Neuronal stem cell (in vitro differentiated cells): Measurements from ENCODE around the gene STK32B.
"Not testable (repeated sequence)": the region's sequence is repeated elsewhere in the genome, so short reads cannot be mapped to it uniquely, and the experiment has no call there.

Experiments used
- DNase-seq: peaks from one replicate; pipeline ENCODE4 v3.0.0-alpha.2; 2013; ENCODE audit warnings: low spot score
- H2AFZ ChIP-seq: one replicate; pipeline ENCODE4 v1.6.1; 2013; ENCODE audit warnings: mild to moderate bottlenecking, low read length, inconsistent platforms
- H2AK5ac ChIP-seq: 2 replicates; pipeline ENCODE4 v1.6.1; 2013; ENCODE audit warnings: low read depth, mild to moderate bottlenecking, inconsistent platforms, low read length, moderate library complexity, mixed read lengths
- H2BK120ac ChIP-seq: 2 replicates; pipeline ENCODE4 v1.6.1; 2013; ENCODE audit warnings: low read depth, mild to moderate bottlenecking, inconsistent platforms, low read length, moderate library complexity, mixed read lengths
- H2BK12ac ChIP-seq: one replicate; pipeline ENCODE4 v1.6.1; 2013; ENCODE audit warnings: low read length, inconsistent platforms
- H2BK15ac ChIP-seq: 2 replicates; pipeline ENCODE4 v1.6.1; 2013; ENCODE audit warnings: mild to moderate bottlenecking, low read length, inconsistent platforms, mixed read lengths
- H2BK5ac ChIP-seq: one replicate; pipeline ENCODE4 v1.6.1; 2013; ENCODE audit warnings: inconsistent platforms, mild to moderate bottlenecking, low read length, moderate library complexity
- H3K14ac ChIP-seq: one replicate; pipeline ENCODE4 v1.6.1; 2013; ENCODE audit warnings: low read length, inconsistent platforms
- H3K18ac ChIP-seq: 2 replicates; pipeline ENCODE4 v1.6.1; 2013; ENCODE audit warnings: low read length, inconsistent platforms
- H3K23ac ChIP-seq: 2 replicates; pipeline ENCODE4 v1.6.1; 2013; ENCODE audit warnings: low read depth, mild to moderate bottlenecking, mixed read lengths, low read length, inconsistent platforms; ENCODE audit not compliant: poor library complexity
- H3K27ac ChIP-seq: replicated peaks from 3 replicates; pipeline ENCODE4 v1.5.1; 2013; ENCODE audit warnings: low read length, inconsistent platforms
- H3K27me3 ChIP-seq, 3 experiments: 2 replicates each; pipeline ENCODE4 v1.6.1; 2013; ENCODE audit warnings: low read length in 3 of 3, mild to moderate bottlenecking in 2 of 3, inconsistent platforms in 1 of 3, low read depth in 1 of 3, mixed read lengths in 1 of 3, moderate library complexity in 1 of 3; ENCODE audit not compliant: control insufficient read depth in 3 of 3, insufficient read depth in 3 of 3
- H3K36me3 ChIP-seq, 2 donors: replicated peaks in 1 of 2; 2 replicates each; pipeline ENCODE4 v1.6.1; 2013; ENCODE audit warnings: low read length in 2 of 2; ENCODE audit not compliant: control insufficient read depth in 2 of 2, insufficient read depth in 2 of 2
- H3K4ac ChIP-seq: 2 replicates; pipeline ENCODE4 v1.6.1; 2013; ENCODE audit warnings: inconsistent platforms, mild to moderate bottlenecking, low read length, moderate library complexity
- H3K4me1 ChIP-seq, 2 donors: 1 replicate in 1 of 2; 2 replicates in 1 of 2; pipeline ENCODE4 v1.6.1; 2013; ENCODE audit warnings: low read length in 2 of 2, low read depth in 1 of 2; ENCODE audit not compliant: control insufficient read depth in 2 of 2, insufficient read depth in 1 of 2
- H3K4me2 ChIP-seq: one replicate; pipeline ENCODE4 v1.6.1; 2013; ENCODE audit warnings: mild to moderate bottlenecking, low read length, inconsistent platforms; ENCODE audit not compliant: insufficient read depth, poor library complexity, severe bottlenecking
- H3K4me3 ChIP-seq, 2 donors: 2 replicates each; pipeline ENCODE4 v1.5.1; 2013; ENCODE audit warnings: low read length in 2 of 2, mild to moderate bottlenecking in 2 of 2, inconsistent platforms in 1 of 2, moderate library complexity in 1 of 2
- H3K79me1 ChIP-seq: one replicate; pipeline ENCODE4 v1.6.1; 2013; ENCODE audit warnings: low read depth, mild to moderate bottlenecking, inconsistent platforms, low read length, moderate library complexity
- H3K9ac ChIP-seq: one replicate; pipeline ENCODE4 v1.6.1; 2013; ENCODE audit warnings: mild to moderate bottlenecking, low read depth, low read length, inconsistent platforms; ENCODE audit not compliant: poor library complexity
- H3K9me3 ChIP-seq, 2 donors: replicated peaks in 1 of 2; 2 replicates each; pipeline versions ENCODE3 to v1.6.1; 2013; ENCODE audit warnings: low read length in 2 of 2, mild to moderate bottlenecking in 2 of 2, inconsistent platforms in 1 of 2, low read depth in 1 of 2, mixed read lengths in 1 of 2, moderate library complexity in 1 of 2; ENCODE audit not compliant: control insufficient read depth in 2 of 2, insufficient read depth in 1 of 2
- H4K8ac ChIP-seq: one replicate; pipeline ENCODE4 v1.6.1; 2013; ENCODE audit warnings: low read depth, mild to moderate bottlenecking, inconsistent platforms, low read length, moderate library complexity
- H4K91ac ChIP-seq: one replicate; pipeline ENCODE4 v1.6.1; 2013; ENCODE audit warnings: low read length, low read depth, mild to moderate bottlenecking, inconsistent platforms; ENCODE audit not compliant: poor library complexity
- WGBS, 2 donors: extraction: QIAGEN DNeasy Blood & Tissue Kit; methylation state at CpG; one replicate each; pipeline ENCODE4 v1.1.7; 2013; ENCODE audit warnings: missing lambda C conversion rate in 2 of 2, mixed read lengths in 1 of 2; ENCODE audit not compliant: insufficient read length in 2 of 2, insufficient replicate concordance in 1 of 2; ENCODE audit errors: extremely low coverage in 2 of 2; 5-methylcytosine and 5-hydroxymethylcytosine counted together

Gene STK32B

DNA sequence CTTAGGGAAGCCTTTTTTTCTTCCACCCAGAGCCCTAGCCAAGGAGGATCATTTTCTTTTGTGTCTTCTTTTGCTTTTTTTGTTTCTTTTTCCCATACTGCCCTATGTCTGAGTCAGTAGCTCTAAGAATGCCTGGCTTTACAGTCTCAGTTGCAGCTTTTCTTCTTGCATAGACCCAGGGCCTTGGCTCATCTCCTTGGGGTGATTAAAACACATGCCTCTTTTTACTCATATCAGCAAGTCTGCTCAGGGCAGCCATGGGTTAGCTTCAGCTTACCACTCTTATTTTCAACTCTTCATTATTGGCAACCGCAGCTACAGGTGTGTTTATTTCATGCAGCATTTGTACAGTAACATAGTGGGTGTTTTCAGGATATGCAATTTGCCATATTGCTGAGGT, 196.5 kb downstream of the STK32B start:
- no peak overlapping the region for H3K4me2 ChIP-seq
- H4K91ac ChIP-seq, result no peak overlapping the region
- H3K36me3 ChIP-seq, result no peaks in the 10 kb centered on the region
- H2AFZ ChIP-seq, result no peak overlapping the region
- no CpG with 5 or more reads among the region's 1 CpG for WGBS, 2 donors
- no peak overlapping the region for H3K4ac ChIP-seq
- H3K14ac ChIP-seq, result no peak overlapping the region
- no peak overlapping the region for H2BK120ac ChIP-seq
- no peaks in the 10 kb centered on the region for H3K27me3 ChIP-seq
- H2BK5ac ChIP-seq, result no peak overlapping the region
- no peak overlapping the region for H2AK5ac ChIP-seq
- no peaks in the 10 kb centered on the region for H3K79me1 ChIP-seq
- H3K9ac ChIP-seq, result no peak overlapping the region
- H3K9me3 ChIP-seq, result no peaks in the 10 kb centered on the region
- DNase-seq, result no peak
- H3K4me1 ChIP-seq, result no peaks in the 10 kb centered on the region
- no peak overlapping the region for H3K23ac ChIP-seq
- no peak overlapping the region for H2BK12ac ChIP-seq
- no peak overlapping the region for H3K27ac ChIP-seq
- no peak overlapping the region for H4K8ac ChIP-seq
- H2BK15ac ChIP-seq, result no peak overlapping the region
- no peak overlapping the region for H3K4me3 ChIP-seq
- H3K18ac ChIP-seq, result no peak overlapping the region

DNA sequence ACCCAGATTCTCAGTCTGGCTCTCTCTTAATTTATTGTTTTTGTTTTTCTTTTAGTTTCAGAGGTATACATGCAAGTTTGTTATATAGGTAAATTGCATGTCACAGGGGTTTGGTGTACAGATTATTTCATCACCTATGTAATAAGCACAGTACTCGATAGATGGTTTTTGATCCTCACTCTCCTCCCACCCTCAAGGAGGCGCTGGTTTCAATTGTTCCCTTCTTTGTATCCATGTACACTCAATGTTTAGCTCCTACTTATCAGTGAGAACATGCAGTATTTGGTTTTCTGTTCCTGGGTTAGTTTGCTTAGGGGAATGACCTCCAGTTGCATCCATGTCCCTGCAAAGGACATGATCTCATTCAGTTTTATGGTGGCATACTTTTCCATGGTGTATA, 198.4 kb downstream of the STK32B start:
- H3K4me2 ChIP-seq, result no peak overlapping the region
- no peak overlapping the region for H2AK5ac ChIP-seq
- H3K4ac ChIP-seq, result no peak overlapping the region
- no peak overlapping the region for H3K18ac ChIP-seq
- H2AFZ ChIP-seq, result no peak overlapping the region
- no peak overlapping the region for H2BK15ac ChIP-seq
- H3K14ac ChIP-seq, result no peak overlapping the region
- no peak overlapping the region for H3K9ac ChIP-seq
- WGBS, 2 donors, result no CpG with 5 or more reads among the region's 2 CpGs
- no peak overlapping the region for H4K8ac ChIP-seq
- H2BK120ac ChIP-seq, result no peak overlapping the region
- no peak overlapping the region for H2BK12ac ChIP-seq
- no peak for DNase-seq
- H3K9me3 ChIP-seq, result no peaks in the 10 kb centered on the region
- no peak overlapping the region for H3K4me3 ChIP-seq
- no peaks in the 10 kb centered on the region for H3K27me3 ChIP-seq
- H3K36me3 ChIP-seq, result no peaks in the 10 kb centered on the region
- no peak overlapping the region for H4K91ac ChIP-seq
- H3K23ac ChIP-seq, result no peak overlapping the region
- no peak overlapping the region for H3K27ac ChIP-seq
- H3K4me1 ChIP-seq, result no peaks in the 10 kb centered on the region
- H3K79me1 ChIP-seq, result no peaks in the 10 kb centered on the region
- no peak overlapping the region for H2BK5ac ChIP-seq

DNA sequence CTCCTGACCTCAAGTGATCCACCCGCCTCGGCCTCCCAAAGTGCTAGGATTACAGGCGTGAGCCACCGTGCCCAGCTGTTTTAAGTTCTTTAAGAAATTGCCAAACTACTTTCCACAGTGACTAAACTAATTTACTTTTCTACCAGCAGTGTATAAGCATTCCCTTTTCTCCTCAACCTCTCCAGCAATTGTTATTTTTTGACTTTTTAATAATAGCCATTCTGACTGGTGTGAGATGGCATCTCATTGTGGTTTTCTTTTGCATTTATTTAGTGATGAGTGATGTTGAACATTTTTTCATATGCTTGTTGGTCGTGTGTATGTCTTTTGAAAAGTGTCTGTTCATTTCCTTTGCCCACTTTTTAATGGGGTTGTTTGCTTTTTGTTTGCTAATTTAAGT, 199.3 kb downstream of the STK32B start:
- H3K14ac ChIP-seq, H3K36me3 ChIP-seq, H3K27me3 ChIP-seq, H3K4me1 ChIP-seq, H2BK15ac ChIP-seq, H3K18ac ChIP-seq, H3K4me2 ChIP-seq, H3K4me3 ChIP-seq, H3K9me3 ChIP-seq, H2AK5ac ChIP-seq, H2AFZ ChIP-seq, H2BK120ac ChIP-seq, H3K27ac ChIP-seq, H4K8ac ChIP-seq, H3K23ac ChIP-seq, H3K79me1 ChIP-seq, H2BK5ac ChIP-seq, DNase-seq, H2BK12ac ChIP-seq, H3K9ac ChIP-seq, H4K91ac ChIP-seq, H3K4ac ChIP-seq: not testable (repeated sequence)
- WGBS, 2 donors, result no CpG with 5 or more reads among the region's 5 CpGs

DNA sequence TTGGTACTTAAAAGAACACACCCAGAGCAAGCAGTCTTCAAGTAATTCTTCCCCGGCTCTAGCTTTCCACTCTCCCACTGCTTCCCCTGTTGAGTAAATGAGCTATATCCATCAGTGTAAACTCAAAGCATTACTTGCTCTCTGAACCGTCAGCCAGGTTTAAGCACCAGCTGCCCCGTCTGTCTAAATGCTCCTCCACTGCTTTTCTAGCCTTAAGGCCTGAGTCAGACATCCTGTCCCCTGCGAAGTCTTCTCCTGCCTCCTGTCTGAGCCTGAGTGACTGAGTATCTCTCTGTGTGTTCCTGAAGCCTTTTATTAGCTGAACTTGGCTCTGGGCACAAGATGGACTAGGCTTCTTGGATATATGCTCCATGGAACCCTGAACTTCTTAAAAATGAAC, 205.1 kb downstream of the STK32B start:
- no peak overlapping the region for H2BK120ac ChIP-seq
- H4K91ac ChIP-seq, result no peak overlapping the region
- H3K27me3 ChIP-seq, result no peaks in the 10 kb centered on the region
- H3K4me3 ChIP-seq, result no peak overlapping the region
- no peak overlapping the region for H3K14ac ChIP-seq
- H3K79me1 ChIP-seq, result no peaks in the 10 kb centered on the region
- H3K23ac ChIP-seq, result no peak overlapping the region
- H2BK12ac ChIP-seq, result no peak overlapping the region
- no CpG with 5 or more reads among the region's 4 CpGs for whole genome bisulfite sequencing, 2 donors
- no peak overlapping the region for H3K4me2 ChIP-seq
- H3K9me3 ChIP-seq, result no peaks in the 10 kb centered on the region
- H2AFZ ChIP-seq, result no peak overlapping the region
- H4K8ac ChIP-seq, result no peak overlapping the region
- no peak overlapping the region for H2BK15ac ChIP-seq
- H3K9ac ChIP-seq, result no peak overlapping the region
- no peak overlapping the region for H3K18ac ChIP-seq
- DNase-seq, result no peak
- H2AK5ac ChIP-seq, result no peak overlapping the region
- H3K4ac ChIP-seq, result no peak overlapping the region
- H3K36me3 ChIP-seq, result no peaks in the 10 kb centered on the region
- no peak overlapping the region for H2BK5ac ChIP-seq
- H3K27ac ChIP-seq, result no peak overlapping the region
- H3K4me1 ChIP-seq, result no peaks in the 10 kb centered on the region
